ENCODE data around the gene PRKN.

- TF ChIP-seq CTCF (IDR thresholded peaks at IDR 0.05; ENCODE audit: low read depth, low read length), result no peak
- no peak for TF ChIP-seq MYC (IDR thresholded peaks at IDR 0.05; ENCODE audit: low read depth, low read length)
Measured at GRCh38 chr6:161686655-161687054, 1040.9 kb downstream of the PRKN start.
